AG04449 (cell line): ENCODE results near the gene MRFAP1L1.
"Not testable (repeated sequence)": the region's sequence is repeated elsewhere in the genome, so short reads cannot be mapped to it uniquely, and the experiment has no call there.

Experiments used
- CTCF ChIA-PET: fragments of 350-600 bp; formaldehyde crosslinking; extraction: SDS; loops from one replicate; lab custom pipeline; 2021; ENCODE audit warnings: antibody characterized with exemption; lab: Yijun Ruan, JAX
- POLR2A ChIA-PET: fragments of 400-600, 350-600 bp; formaldehyde crosslinking; extraction: SDS; loops from one replicate; lab custom pipeline; 2020; ENCODE audit warnings: antibody characterized with exemption, inconsistent platforms; lab: Yijun Ruan, JAX
- DNase-seq: peaks from one replicate; pipeline ENCODE4 v3.0.0-alpha.2; 2010; ENCODE audit warnings: low read depth, low spot score
- H3K4me3 ChIP-seq: 2 replicates; pipeline ENCODE4 v1.5.1; 2011; ENCODE audit warnings: low read depth, mild to moderate bottlenecking, control low read depth, low read length
- CTCF ChIP-seq: IDR thresholded peaks from one replicate; pipeline ENCODE4 v1.5.1; 2011; ENCODE audit warnings: mild to moderate bottlenecking, moderate library complexity, low read length, control low read depth, inconsistent platforms; ENCODE audit not compliant: insufficient read depth; ENCODE audit errors: missing control alignments

MRFAP1L1 gene

GRCh38 chr4:6731318-6731675 is 21.6 kb upstream of the MRFAP1L1 start:
- H3K4me3 ChIP-seq = no peak overlapping the region
- DNase-seq = no peak
- CTCF ChIA-PET = interaction anchor here (1.5 to 7.5 kb wide), 2 partner anchors 13 to 142 kb away, joined by 6 to 52 read pairs; partner anchors contain the start of gene BLOC1S4
- POLR2A ChIA-PET = no interaction called here
- TF ChIP-seq CTCF = no peak

DNA sequence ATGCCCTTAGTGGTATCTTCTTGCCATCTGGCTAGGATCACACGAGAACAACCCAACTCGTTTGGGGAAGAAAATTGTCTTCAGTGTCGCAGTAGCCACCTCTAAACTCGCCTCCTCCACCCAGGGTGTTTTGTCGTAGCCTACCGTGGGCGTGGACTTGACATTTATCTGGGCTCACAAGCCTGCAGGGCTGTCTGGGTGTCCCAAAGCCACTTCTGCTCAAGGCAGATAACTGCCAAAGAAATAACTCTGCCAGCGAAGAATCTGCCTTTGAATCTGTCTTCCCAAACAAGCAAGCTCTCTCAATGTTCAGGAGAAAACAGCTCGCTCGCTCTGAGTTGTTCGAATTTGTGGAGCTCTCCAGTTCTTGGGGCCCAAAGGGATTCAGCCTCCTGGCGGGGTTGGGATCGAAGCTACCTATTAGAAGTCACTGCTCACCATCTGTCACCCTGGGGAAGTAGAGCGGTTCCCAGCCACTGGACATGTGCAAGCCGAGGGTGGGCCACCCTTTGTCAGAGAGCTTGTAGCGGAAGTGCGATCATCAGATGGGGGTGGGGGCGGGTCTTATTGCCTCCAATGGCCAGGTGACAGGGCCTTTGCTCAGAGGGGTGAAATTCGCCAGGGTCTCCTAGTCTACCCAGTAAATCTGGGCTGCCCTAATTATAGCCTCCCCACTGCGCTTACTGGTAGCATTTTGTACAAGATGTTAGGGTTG is 21.1 kb upstream of the MRFAP1L1 start:
- POLR2A ChIA-PET = no interaction called here
- no peak for DNase-seq
- no peak for TF ChIP-seq CTCF
- no peak overlapping the region for H3K4me3 ChIP-seq
- CTCF ChIA-PET = interaction anchor here (0.6 to 7.5 kb wide), 4 partner anchors 13 to 244 kb away, joined by 3 to 52 read pairs (median 4); partner anchors contain the start of gene BLOC1S4

DNA sequence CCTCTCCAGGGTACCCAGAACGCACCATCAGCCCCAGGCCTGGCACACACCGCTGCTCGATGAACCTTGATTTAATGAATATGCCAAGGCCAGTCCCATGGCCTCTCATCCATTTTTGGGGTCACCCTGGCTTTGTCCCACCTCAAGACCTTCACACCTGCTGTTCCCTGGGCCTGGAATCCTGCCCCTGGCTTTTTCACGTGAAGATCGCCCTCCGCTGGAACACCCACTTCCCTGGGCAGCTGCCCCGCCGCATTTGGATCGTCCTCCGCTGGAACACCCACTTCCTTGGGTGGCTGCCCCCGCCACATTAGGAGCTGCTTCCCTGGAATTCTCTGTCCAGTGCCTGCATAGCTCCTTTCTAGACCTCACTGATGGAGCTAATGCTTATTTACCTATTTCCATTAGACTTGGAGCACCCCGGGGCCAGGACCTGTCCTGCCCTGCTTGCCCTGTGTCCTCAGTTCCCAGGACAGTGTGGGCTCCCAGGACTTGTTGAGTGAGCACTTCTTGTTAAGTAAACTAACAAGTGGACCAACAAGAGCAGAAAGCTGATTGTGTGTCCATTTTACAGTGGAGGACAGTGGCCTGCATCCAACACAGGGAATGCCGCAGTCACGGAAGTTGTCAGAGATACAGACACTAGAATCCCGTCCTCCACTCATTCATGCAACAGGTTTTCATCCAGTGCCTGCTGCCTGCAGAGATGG is 18.8 kb upstream of the MRFAP1L1 start:
- CTCF ChIA-PET = interaction anchor here (1.1 to 7.5 kb wide), 5 partner anchors 10 to 341 kb away, joined by 3 to 52 read pairs (median 4); partner anchors contain the start of gene BLOC1S4
- POLR2A ChIA-PET = no interaction called here
- TF ChIP-seq CTCF = no peak
- DNase-seq = no peak
- H3K4me3 ChIP-seq = no peak overlapping the region

DNA sequence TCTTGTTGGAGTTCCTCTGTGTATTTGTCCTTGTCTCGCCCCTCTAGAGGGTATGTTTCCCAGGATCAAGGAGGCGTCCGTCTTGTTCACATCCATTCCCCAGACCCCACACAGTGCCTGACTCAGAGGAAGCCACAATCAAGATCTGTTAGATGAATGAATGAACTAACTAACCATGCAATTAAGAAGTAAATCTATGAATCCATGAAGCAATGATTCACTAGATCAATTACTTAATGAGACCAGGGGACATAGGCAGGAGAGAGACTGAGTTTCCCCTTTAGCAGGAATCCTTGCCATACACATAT is 18.2 kb upstream of the MRFAP1L1 start:
- H3K4me3 ChIP-seq = no peak overlapping the region
- DNase-seq = no peak
- ChIA-PET POLR2A (interaction anchor here (1.0 kb wide), 1 partner anchor 159 kb away, joined by 3 read pairs; no protein-coding TSS in a partner anchor), CTCF (interaction anchor here (1.1 to 7.5 kb wide), 5 partner anchors 10 to 341 kb away, joined by 3 to 52 read pairs (median 12); partner anchors contain the start of gene BLOC1S4)
- TF ChIP-seq CTCF = no peak

GRCh38 chr4:6727081-6727942 is 17.6 kb upstream of the MRFAP1L1 start:
- no peak for TF ChIP-seq CTCF
- no peak for DNase-seq
- ChIA-PET CTCF (interaction anchor here (0.9 to 7.5 kb wide), 6 partner anchors 9 to 346 kb away, joined by 3 to 52 read pairs (median 6); partner anchors contain the start of gene BLOC1S4), POLR2A (interaction anchor here (1.0 kb wide), 1 partner anchor 159 kb away, joined by 3 read pairs; no protein-coding TSS in a partner anchor)
- no peak overlapping the region; the same call in 1 of the 2 replicates for H3K4me3 ChIP-seq

- not testable (repeated sequence) for DNase-seq, H3K4me3 ChIP-seq
- ChIA-PET POLR2A (interaction anchor here (0.6 kb wide), 1 partner anchor 196 kb away, joined by 3 read pairs; no protein-coding TSS in a partner anchor), CTCF (interaction anchor here (1.2 to 10.8 kb wide), 2 partner anchors 150 to 346 kb away, joined by 6 to 308 read pairs; no protein-coding TSS in a partner anchor)
These were observed 15.8 kb upstream of the MRFAP1L1 start for GRCh38 chr4:6725427-6725961.
